ENCODE data around the gene GALNT13. TPM values are rescaled to one million over a fixed set of nuclear protein-coding genes. Genes with fewer than 3 reads are reported as not detected.

Gene GALNT13
- total RNA-seq (2014; rRNA removed; shearing (Covaris generic)): 0.05 and 0.36 TPM in 2 replicates

DNA sequence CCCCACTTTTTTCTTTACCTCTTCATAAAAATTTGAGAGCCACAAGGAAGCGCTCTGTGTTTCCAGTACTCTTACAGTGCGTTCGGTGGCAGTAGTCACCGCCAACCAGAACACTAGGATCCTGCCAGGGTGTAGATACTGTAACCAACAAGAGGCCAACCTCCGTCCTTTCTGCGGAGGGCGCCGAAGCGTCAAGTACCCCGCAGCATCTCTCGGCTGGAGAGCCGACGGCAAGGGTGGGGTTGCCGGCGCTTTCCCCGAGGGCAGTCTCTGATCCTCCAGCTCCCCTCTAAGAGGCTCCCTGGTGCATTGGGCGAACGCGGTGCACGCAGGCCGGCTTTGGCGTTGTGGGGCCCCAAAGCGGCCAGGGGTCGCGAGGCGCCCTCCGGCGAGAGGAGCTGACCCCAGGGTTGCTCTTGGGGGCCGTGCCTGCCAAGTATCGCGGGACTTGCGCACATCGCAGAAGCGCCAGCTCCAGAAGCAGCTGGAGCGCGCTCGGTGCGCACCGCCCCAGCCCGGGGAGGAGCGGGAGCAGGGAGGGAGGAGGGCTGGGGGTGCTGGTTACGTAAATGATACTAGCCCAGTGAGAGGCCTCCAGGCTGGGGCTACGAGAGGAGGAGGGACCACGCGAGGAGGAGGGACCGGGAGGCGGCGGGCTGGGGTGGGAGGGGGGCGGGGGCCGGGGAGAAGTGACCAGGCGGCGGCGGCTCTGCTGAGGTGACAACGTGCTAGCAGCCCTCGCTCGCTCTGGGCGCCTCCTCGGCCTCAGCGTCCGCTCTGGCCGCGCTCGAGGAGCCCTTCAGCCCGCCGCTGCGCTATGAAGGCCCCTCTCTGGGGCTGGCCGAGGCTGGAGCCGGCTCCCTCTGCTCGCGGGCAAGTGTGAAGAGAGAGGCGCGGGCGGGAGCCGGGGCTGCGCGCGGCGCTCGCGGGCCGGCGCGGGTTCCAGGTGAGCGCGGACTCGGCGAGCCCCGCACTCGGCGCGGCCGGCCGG lies at the start of gene GALNT13:
TSS of gene GALNT13 (plus strand) at position 692 of the 991 bp plus-strand sequence.
- no peak for DNase-seq (ENCODE audit: low spot score)

DNA sequence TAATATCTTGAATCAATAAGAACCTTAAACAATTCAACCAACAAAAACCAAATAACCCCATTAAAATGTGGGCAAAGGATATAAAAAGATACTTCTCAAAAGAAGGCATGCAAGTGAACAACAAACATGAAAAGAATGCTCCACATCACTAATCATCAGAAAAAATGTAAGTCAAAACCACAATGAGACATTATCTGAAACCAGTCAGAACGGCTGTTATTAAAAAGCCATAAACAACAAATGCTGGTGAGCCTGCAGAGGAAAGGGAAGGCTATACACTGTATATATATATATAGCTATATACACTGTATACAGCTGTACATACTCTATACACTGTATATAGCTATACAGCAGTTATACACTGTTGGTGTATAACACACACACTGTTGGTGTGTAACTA lies 47.8 kb upstream of the GALNT13 start:
- DNase-seq (ENCODE audit: low spot score): peak; percentile 63

DNA sequence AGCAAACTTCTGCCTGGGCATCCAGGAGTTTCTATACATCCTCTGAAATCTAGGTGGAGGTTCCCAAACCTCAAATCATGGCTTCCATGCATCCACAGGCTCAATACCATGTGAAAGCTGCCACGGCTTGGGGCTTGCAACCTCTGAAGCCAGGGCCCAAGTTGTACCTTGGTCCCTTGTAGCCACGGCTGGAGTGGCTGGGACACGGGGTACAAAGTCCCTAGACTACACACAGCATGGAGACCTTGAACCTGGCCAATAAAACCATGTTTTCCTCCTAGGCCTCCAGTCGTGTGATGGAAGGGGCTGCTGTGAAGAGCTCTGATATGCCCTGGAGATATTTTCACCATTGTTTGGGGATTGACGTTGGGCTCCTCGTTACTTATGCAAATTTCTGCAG lies 43.4 kb upstream of the GALNT13 start:
- DNase-seq (ENCODE audit: low spot score): no peak

DNA sequence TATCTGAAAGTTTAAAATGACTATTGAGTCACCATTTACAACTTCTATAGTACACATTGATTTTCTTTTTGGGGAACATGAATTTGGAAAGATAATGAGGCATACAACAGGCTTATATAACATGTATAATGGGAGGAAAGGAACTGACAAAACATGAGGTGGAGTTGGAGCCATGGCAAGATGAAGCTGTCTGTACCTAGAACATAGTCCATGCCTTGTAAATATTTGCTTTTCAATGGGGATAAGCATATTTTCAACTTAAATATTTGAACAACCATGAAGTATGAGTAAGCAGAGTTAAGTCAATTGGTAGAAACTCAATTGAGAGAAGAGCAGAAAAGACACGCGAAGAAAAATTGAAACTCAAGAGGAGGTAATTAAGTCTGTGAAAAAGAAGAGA lies 37.1 kb upstream of the GALNT13 start:
- DNase-seq (ENCODE audit: low spot score): no peak

DNA sequence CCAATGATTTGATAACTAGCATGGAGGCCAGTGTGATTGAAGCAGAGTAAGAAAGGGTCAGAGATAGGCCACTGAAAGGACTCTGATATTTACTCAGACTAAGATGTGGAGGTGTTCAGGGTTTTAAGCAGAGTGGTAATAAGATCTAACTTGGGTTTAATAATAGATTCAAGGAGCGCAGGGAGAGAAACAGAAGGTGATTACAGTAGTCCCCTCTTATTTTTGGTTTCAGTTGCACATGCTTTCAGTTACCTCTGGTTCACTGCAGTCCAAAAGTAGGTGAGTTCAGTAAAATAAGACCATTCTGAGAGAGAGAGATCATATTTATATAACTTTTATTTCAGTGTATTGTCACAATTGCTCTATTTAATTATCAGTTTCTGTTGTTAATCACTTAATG lies 13.5 kb upstream of the GALNT13 start:
- no peak for DNase-seq (ENCODE audit: low spot score)

DNA sequence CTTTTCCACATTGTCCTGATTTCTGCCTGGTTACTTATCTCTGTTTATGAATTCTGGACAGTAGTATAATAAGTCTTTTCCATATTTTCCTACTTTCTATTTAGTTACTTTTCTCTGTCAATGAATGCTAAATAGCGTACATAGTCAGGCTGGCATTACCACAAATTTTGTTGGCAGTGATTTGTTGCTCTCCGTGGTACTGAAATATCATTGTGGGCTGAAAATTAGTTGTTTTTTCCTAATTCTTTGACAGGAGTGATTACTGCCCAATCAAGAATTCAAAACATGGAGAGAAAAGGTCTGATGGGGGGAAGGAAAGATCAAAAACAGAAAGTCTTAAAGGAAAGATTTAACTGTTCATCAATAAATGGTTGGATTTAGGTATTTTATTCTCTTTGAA lies 7.7 kb upstream of the GALNT13 start:
- peak; percentile 14 for DNase-seq (ENCODE audit: low spot score)

DNA sequence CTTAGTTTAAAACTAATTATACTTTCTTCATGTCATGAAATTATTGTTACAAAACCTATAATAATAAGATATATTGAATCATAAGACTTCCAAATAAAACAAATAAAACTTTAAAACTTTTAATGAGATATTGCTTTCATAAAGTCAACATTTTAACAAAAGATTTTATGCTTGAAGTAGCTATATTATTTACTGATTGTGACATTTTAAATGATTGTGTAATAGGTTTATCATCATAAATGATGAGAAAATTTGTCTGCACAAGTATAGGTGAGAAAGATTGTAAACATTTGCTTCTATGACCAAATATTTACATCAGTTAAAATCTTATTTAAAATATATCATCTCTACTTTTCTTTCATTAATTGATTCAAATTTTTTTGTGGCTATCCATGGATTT lies 5.1 kb upstream of the GALNT13 start:
- DNase-seq (ENCODE audit: low spot score): no peak

DNA sequence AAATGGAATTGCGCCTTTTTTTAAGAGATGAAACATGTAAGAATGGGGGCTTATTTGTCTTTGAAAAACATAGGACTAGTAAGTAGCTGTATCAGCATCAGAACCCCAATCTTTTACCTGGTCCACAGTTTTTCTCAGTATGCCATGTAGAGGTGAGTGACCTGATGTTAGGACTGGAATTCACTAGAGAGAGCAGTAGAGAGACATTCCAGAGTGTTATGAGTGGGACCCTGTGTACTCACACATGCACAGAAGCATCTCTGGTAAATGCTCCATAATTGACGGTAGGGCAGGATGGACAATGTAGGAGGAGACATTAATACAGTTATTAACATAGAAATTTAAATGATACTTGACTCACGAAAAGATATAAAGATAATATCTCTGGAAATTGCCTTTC lies 1.4 kb upstream of the GALNT13 start:
- DNase-seq (ENCODE audit: low spot score): peak; percentile 11

DNA sequence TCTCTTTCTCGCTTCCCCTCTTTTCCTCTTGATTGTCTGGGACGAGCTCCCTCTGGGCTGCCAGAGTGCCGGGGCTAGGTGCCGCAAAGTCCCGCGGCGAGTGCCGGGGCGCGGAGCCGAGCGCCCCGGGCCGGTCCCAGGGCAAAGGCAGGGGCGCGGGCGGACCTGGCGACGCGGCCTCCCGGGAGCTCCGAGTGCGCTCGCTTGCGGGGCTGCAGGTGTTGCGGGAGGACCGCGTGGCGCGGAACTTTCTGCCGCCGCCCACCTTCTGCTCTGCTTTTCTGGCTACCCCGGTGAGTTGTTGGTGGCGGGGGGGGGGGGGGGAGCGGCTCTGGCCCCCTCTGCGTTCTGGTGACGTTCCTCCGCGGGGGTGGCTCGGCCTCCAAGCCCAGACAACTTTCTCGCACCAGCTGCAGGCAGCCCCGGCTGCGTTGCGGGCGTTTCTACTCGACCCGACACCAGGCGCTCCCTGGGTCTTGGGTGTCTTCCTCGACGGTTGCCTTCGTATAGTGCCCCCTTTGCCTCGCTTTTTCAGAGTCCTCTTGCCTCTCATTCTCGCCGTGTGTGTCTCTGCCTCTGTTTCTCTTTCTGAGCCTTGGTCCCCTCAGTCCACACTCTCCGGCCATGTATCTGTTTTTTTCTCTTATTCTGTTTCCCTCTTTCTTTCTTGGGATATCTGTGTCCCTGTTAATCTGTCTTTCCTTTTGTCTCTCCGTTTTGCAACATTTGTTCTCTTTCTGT lies 759 bp downstream of the GALNT13 start:
- DNase-seq (ENCODE audit: low spot score): no peak

DNA sequence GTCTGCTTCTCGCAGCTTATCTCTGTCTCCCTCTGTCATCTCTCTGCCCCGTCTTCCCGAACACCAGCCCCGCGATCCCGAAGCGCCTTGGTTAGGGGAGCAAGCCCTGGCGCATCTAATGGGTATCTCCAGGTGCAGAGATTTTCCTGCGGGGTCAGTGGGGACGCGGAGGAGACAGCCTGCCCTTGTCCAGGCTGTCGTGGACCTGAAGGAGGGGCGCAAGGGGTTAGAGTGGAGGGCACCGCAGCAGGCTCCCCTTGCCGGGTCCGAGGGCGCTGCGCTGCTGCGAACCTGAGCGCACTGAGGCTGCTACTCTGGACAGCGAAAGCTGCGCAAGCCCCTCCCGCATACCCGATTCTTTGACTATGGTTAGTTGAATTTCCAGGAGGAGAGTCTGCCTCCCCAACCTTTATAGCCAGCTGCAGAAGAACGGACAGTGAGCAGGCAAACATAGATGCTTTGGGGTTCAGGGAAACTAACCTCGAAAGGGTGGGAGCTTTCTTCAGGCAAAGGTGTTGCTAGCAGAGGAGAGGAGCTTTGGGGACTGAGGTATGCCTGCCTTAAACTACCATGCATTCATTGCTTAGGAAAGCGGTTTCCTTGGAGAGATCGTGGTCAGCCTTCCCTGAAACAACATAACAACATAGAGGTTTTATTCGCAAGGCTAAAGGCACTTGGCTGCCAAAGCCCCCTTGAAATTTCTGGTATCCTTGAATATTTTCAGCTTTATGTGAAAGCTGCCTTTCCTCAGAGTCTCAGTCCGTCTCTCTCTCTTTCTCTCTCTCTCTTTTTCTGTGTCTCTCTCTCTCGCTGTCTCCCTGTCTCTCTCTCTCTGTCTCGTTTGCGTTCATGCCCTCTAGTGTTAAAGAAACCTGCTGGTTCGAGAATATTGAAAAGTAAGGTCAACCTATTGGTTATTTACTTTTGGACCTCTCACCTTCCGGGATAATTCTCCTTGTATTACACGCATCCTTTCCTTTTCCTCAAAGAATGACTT lies 1.6 kb downstream of the GALNT13 start:
- DNase-seq (ENCODE audit: low spot score): peak; percentile 18

DNA sequence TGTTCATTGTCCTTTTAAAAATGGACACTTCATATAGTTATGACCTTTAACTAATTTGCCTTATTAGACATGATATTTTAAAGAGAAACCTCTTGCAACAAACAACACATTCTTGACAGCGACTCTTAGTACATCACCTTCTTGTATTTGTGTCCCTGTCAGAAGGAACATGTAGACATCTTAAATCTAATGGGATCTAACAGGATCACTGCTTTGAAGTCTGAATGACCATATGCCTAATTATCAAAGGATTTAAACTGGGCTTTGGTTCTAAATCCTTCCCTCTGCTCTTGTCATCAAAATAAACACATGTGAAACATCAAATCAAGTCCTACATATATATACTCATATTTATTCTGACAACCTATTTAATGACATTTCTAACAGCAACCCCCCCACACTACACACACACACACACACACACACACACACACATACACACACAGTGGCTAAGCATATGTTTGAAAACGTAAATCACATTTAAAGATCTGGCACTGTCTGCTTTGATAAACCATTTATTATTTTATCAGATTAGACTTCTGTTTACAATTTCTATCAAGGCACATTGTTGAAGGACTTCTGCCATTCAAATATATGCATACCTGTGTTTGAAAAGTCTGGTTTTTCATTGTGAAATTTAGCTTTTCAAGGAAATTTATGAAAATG lies 4.2 kb downstream of the GALNT13 start:
- DNase-seq (ENCODE audit: low spot score): no peak

DNA sequence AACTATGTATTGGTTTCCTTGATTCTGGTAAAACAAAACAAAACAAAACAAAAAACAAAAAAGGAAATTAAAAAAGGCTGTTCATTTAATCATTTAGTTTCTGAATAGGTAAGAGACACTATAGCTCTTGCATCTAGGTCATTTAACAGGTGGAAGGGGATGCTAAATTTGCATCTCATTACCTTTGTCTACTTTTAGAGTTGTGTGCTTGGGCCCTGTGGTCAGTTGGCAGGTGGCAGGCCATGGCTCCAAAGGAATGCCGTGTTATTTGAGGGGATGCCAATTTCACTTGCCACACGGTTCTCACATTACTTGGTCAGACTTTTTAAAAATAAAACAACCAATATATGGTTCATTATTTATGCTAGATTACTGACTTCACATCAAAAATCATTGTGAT lies 9.2 kb downstream of the GALNT13 start:
- DNase-seq (ENCODE audit: low spot score): no peak

DNA sequence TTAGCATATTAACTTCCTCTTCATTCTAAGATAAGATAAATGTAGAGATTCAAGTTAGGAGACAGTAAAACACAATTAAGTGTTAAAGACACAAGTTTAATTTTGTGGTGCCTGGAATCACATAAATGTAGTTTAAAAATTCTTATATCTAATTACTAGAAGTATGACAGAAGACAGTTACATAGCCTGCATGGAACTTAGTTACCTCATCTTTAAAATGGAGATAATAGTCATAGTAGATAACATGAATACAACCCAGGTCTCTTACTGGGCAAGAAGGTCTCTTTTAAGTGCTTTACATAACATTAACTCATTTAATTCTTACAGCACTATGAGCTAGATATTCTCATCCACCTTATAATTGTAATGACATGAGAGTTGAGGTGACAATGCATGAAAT lies 15.1 kb downstream of the GALNT13 start:
- DNase-seq (ENCODE audit: low spot score): no peak

DNA sequence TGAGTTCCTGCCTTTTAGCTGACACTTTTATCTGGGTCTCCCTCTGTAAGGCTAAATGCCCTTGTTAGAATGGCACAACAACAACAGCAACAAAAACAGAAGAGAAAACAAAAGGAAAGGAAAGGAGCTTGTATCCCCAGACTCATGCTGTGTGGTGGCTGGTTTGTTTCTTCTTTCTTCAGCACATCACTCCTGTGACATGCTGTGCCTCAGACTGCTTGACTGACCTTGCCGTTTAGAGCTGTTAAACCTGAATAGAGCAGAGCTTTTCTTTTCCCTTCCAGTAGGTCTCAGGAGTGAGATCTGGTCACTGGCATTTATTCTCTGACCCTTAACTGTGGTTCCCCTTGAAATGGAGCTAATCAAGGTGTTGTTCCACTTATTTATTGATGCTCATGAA lies 18.9 kb downstream of the GALNT13 start:
- no peak for DNase-seq (ENCODE audit: low spot score)

DNA sequence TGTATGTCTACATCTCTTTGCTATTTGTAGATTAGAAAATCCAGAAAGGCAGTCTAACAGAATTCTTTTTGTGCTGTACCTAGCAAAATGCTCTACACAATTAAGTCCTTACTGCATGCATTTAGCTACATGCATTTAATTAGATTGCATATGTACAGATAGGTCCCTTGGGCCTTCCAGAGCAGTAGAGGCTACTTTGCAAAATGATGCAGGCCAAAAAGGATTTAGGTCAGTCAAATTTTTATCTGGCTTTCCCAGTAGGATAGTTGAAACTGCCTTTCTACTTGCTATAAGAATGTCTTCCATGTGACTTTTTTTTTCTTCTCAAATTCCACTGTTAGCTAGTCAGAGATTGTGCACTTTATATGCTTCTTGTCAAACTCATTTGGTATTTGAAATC lies 19.3 kb downstream of the GALNT13 start:
- DNase-seq (ENCODE audit: low spot score): no peak

DNA sequence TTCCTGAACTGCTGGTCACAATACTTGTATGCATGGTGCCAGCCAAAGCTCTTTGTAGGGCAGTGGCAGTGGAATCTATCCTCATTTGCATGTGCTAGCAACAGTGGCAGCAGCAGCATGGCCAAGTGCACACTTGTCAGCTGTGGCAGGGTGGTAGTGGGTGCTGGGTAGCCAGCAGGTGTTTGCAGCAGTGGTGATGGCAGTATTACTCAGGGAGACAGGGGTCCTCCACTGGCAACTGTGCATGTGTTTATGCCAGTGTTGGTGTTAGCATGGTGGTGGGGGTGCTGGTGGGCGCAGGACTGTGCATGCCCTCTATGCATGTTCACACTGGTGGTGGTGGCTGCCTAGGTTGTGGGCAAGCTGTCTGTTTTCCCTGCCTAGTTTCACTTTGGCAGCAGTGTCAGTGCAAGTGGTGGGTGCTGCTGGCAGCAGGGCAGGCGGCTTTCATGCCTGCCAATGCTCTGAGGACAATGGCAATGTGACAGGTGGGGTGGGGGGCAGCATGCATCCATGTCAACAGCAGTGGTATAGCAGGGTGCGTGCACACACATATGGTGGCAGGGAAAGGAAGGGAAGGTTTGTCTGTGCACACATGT lies 41.2 kb downstream of the GALNT13 start:
- DNase-seq (ENCODE audit: low spot score): no peak

DNA sequence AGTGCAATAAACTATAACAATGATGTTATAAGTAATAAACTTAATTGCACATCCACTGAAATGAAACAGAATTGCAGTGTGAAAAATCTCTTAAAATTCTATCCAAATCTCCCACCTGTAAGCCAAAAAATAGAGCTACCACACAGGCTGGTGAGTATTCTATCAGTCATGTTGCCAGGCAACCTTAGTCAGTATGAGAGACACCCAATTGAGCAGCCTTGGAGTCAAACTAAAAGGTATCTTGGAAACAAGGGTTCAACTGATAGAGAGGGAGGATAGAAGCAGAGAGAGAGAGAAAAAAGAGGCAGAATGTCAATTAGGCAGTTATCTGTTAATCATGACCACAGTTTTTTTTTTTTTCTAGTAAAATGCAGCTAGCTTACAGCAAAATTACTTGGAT lies 45.8 kb downstream of the GALNT13 start:
- DNase-seq (ENCODE audit: low spot score): no peak

DNA sequence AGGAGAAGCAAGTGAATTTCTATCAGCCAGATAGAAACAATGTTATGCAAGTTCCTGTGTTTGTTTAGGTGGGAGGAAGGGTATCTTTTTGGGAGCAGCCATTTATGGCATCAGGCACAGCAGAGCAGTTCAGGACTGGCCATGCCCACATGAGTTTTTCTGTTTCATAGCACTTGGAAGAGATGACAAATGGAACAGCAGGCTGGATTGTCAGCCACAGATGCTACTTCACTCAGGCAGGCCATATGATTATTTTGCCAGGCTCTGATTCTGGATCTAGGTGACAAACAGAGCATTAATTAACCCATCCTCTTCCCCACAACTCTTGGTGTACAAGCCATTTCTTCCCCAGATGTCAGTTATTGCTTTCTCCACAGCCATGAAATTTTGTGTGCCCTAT lies 63.8 kb downstream of the GALNT13 start:
- no peak for DNase-seq (ENCODE audit: low spot score)

DNA sequence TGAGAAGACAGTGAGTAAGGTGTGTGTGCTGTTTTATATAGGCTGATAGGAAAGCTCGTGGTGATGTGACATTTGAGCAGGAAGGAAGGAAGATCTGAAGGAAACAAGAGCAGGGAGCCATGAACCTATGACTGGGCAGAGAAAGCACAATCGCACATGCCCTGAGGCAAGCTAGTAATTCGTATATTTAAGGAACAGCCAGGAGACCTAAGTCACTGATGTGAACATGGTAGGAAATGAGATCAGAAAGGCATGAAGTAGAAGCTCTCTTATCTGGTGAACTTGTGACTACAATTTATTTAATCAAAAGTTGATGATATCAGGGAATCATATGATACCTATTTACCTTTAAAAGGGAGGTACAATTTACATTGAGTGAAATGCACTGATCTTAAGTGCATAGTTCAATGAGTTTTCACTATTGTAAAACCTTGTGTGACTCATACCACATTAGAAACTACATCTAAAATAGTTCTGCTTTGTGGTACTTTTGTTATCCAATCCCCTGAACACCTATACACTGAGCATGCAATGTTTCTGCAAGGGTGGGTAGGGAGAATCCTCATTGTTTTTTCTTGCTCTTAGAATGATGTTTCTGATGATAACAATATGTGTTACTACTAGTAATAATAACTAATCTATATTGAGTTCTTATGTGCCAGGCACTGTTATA lies 67.5 kb downstream of the GALNT13 start:
- no peak for DNase-seq (ENCODE audit: low spot score)

DNA sequence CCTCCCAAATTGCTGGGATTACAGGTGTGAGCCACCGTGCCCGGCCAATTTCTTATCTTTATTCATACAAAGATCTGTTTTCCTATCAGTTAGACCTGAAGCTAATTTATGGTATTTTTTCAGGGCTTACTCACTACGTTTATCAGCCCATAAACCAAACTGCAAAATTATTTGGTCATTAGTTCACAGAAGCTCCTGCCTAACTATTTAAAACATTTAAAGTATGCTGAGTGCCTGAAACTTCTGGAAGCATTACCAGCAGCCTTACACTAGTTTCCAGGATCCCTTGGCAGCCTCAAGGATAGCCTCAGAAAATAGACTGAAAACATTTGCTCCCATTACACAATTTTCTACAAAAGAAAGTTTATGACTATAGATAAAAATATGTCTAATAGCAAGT lies 68.8 kb downstream of the GALNT13 start:
- peak; percentile 83 for DNase-seq (ENCODE audit: low spot score)
